HG03439 (cell line): ENCODE data around the gene COX7A1.
"Not testable (repeated sequence)": the region's sequence is repeated elsewhere in the genome, so short reads cannot be mapped to it uniquely, and the experiment has no call there.

ENCODE experiments used
- ATAC-seq: cut with Tn5 transposase; IDR thresholded peaks from one replicate; pipeline ENCODE4 v1.9.1; 2021; ENCODE audit warnings: mild to moderate bottlenecking, moderate library complexity; ENCODE audit not compliant: unreplicated experiment

The COX7A1 gene

GRCh38 chr19:36152352-36153091 is at the start of gene COX7A1:
Gene COX7A1, minus strand, starts transcription at chr19:36152447. Its CDS starts 40 bp downstream, at chr19:36152407.
- ATAC-seq: no peak

GRCh38 chr19:36201684-36202083 is 49.4 kb upstream of the COX7A1 start:
- no peak for ATAC-seq

DNA sequence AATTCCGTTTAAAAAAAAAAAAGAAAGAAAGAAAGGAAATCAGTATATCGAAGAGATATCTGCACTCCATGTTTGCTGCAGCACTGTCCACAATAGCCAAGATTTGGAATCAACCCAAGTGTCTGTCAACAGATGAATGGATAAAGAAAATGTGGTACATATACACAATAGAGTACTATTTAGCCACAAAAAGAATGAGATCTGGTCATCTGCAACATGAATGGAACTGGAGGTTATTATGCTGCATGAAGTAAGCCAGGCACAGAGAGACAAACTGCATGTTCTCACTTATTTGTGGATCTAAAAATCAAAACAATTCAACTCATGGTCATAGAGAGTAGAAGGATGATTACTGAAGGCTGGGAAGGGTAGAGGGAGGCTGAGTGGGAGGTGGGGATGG is 45.9 kb upstream of the COX7A1 start:
- ATAC-seq: no peak

- no peak for ATAC-seq
These were observed 44.0 kb upstream of the COX7A1 start for GRCh38 chr19:36196249-36196648.

DNA sequence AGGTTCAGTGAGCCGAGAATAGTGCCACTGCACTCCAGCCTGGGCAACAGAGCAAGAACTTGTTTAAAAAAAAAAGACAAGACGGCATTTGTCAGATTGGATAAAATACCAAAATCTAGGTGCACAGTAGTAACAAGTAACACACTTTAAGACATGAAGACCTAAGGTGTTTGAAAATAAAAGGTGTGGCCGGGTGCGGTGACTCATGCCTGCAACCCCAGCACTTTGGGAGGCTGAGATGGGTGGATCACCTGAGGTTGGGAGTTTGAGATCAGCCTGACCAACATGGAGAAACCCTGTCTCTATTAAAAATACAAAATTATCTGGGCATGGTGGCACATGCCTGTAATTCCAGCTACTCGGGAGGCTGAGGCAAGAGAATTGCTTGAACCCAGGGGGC is 34.5 kb upstream of the COX7A1 start:
- not testable (repeated sequence) for ATAC-seq

DNA sequence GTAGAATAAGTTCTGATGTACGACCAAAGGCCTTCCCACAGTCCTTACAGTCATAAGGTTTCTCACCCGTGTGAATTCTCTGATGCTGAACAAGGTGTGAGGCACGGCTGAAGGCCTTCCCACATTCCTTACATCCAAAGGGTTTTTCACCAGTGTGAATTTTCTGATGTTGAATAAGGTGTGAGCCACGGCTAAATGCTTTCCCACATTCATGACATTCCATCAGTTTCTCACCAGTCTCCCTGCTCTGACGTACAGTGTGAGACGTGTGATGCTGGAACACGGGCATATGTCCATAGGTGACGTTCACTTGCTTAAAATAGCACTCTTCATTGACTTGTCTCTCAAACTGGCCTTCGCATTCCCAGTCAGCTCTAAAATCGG is 31.0 kb upstream of the COX7A1 start:
- no peak for ATAC-seq

DNA sequence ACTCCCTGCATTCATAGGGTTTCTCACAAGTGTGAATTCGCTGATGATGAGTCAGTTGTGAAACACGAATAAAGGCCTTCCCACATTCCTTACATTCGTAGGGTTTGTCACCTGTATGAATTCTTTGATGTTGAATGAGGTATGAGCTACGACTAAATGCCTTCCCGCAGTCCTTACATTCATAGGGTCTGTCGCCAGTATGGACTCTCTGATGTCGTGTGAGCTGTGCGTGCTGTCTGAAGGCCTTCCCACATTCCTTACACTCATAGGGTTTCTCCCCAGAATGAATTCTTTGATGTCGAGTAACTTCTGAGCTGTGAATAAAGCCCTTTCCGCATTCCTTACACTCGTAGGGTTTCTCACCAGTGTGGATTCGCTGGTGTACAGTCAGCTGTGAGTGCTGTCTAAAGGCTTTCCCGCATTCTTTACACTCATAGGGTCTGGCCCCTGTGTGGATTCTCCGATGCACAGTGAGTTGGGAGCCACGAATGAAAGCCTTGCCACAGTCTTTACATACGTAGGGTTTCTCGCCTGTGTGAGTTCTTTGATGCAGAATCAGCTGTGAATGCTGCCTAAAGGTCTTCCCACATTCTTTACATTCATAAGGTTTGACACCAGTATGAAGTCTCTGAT is 30.5 kb upstream of the COX7A1 start:
- no peak for ATAC-seq

DNA sequence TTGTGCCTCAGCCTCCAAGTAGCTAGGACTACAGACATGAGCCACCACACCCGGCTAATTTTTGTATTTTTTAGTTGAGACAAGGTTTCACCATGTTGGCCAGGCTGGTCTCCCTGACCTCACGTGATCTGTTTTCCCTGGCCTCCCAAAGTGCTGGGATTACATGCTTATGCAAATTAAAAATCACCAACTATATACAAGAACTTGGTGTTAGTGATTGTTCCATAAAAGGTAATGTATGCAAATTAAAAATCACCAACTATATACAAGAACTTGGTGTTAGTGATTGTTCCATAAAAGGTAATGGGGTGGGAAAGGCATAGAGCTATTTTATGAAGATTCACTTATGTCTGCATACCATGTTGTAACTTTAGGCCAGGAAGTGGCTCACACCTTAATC is 26.8 kb upstream of the COX7A1 start:
- ATAC-seq: not testable (repeated sequence)

GRCh38 chr19:36173846-36174245 is 21.6 kb upstream of the COX7A1 start:
- not testable (repeated sequence) for ATAC-seq

DNA sequence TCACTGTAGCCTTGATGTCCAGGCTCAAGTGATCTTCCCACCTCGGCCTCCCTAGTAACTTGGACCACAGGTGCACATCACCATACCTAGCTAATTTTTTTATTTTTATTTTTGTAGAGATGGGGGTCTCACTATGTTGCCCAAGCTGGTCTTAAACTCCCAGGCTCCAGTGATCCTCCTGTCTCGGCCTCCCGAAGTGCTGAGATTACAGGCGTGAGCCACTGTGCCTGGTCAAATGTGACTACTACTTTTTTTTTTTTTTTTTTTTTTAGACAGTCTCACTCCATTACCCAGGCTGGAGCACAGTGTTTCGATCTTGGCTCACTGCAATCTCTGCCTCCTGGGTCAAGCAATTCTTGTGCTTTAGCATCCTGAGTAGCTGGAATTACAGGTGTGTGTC is 20.6 kb upstream of the COX7A1 start:
- ATAC-seq: no peak

DNA sequence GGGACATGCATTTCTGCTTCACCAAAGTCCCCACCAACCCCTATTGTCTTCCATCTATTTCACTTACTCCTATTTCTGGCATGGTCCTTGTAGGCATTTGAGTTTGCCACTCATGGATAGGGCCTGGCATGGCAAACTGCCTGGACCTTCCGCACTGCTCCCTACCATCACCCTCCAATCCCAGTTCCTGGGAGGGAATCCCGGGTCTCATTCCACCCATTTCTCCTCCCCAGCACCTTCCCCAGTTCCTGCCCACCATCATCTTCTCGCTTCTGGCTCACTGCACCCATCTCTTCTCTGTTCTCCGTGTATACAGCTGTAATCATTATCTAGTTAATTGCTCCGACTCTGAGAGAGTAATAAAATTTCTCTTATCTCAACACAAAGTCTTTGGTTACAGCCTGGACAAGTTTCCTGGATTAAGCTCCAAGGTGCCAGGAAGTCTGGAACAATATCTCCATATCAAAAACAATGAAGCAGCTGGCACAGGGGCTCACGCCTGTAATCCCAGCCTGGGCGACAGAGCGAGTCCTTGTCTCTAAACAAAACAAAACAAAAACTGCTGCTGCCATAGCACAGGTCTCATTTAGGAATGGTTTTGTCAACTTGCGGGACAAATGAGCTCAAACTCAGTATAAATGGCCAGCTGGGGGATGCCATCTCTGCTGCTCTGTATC is 17.0 kb upstream of the COX7A1 start:
- ATAC-seq: no peak

GRCh38 chr19:36163813-36164212 is 11.6 kb upstream of the COX7A1 start:
- no peak for ATAC-seq

GRCh38 chr19:36160821-36161596 is 8.8 kb upstream of the COX7A1 start:
- no peak for ATAC-seq

GRCh38 chr19:36153126-36153525 is 879 bp upstream of the COX7A1 start:
- ATAC-seq: no peak

- no peak for ATAC-seq
These were observed 262 bp downstream of the COX7A1 start for GRCh38 chr19:36152019-36152351.

DNA sequence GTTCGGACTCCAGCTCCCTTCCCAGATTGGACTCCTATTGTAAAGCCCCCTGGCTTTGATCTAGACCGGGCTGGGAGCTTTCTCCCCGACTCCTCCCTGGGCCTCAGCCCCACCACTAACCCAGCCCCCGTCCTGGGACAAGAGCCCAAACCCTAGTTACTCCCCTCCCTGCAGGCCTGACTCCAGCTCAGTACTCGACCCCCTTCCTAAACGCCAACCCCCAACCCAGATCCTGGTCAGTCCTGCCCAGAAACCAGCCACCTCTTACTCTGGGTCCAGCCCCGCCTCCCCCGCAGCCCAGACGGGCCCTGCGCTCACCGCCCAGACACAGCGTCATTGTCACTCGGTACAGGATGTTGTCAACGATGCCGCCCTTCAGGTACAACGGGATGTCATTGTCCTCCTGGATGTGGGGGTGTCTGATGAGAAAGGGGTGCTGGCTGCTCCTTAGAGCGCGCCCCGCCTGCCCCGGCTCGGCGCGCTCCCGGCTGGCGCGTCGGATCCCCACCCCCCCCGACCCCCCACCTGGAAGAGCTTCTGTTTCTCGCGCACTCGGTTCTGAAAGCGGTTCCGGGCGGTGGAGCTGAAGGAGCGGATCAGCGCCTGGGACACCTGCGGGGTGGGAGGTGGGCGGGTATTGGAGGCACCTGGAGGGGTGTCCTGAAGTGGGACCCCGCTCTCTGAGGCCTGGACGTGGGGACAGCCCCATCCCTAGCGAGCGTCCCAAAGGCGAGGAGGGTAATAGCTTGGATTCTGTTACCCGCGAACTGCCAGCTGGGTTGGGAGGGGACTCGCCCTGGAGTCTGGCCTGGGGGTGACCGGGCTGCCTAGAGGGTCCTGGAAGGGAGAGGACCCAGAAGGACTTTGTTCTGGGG is 866 bp downstream of the COX7A1 start:
- no peak for ATAC-seq

DNA sequence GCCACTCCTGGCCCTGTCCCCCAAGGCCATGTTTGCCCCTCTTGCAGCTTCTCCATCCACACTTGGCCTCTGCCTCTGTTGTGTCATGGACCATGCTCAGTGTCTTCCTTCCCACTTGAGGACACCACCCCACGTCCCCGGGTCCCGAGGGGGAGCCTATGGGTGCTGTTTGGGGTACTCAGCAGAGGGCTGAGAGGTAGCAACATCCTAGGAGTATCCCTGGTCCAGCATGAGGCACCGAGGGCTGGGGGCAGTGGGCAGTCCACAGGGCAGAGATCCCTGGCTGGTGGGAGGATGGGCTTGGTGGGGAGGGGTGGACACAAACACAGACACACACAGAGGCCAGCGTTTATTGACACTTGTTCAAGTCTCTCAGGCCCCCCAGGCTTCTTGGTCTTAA is 1.7 kb downstream of the COX7A1 start:
- ATAC-seq: no peak

GRCh38 chr19:36149673-36150406 is 2.4 kb downstream of the COX7A1 start:
- no peak for ATAC-seq

DNA sequence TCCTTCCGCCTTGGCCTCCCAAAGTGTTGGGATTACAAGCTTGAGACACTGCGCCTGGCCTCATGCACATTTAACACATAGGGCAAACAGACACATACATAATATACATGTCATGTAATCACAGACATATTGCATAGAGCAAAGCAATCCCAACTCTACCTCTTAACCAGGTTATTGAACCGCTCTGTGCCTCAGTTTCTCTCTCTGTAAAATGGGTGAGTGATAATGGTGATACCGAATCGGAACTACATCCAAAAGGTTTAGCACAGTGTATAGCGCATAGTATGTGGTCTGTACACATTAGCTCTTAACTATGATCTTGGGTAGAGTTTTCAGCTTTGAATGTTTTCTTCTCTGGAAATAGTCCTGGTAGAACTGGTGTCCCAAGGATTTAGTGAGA is 7.6 kb downstream of the COX7A1 start:
- ATAC-seq: no peak

DNA sequence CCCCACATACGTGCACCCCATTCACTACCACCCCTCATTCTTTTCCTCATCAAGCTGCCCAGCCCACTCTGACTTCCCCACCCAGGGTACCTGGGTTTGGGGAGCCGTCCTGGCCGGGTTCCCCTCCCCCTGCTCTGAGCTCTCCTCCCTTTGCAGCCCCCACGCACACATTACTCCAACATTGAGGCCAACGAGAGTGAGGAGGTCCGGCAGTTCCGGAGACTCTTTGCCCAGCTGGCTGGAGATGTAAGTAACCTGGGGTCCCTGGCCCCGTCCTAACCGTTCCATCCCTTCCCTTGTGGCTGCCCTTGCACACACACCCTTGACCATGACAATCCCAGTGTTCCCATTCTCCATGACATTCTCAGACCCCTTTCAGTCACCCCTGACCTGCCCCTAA is 9.8 kb downstream of the COX7A1 start:
- no peak for ATAC-seq
